Medulla oblongata (tissue), 1 donor: Measurements from ENCODE around the gene CHST15.

Source experiments
- DNase-seq: peaks from one replicate; pipeline ENCODE4 v3.0.0-alpha.2; 2015; ENCODE audit errors: extremely low spot score

CHST15 gene

GRCh38 chr10:124011464-124011863 is 81.9 kb downstream of the CHST15 start:
- no peak for DNase-seq

GRCh38 chr10:124010563-124011131 is 82.8 kb downstream of the CHST15 start:
- no peak for DNase-seq

GRCh38 chr10:124010024-124010423 is 83.4 kb downstream of the CHST15 start:
- DNase-seq = no peak

- DNase-seq = no peak
Observed at GRCh38 chr10:124009231-124010015, 84.0 kb downstream of the CHST15 start.

- no peak for DNase-seq
Observed at GRCh38 chr10:124008681-124009080, 84.7 kb downstream of the CHST15 start.

GRCh38 chr10:124008187-124008586 is 85.2 kb downstream of the CHST15 start:
- no peak for DNase-seq

GRCh38 chr10:124007773-124008145 is 85.6 kb downstream of the CHST15 start:
- DNase-seq = no peak

- no peak for DNase-seq
Observed at GRCh38 chr10:124007102-124007772, 86.2 kb downstream of the CHST15 start.

- DNase-seq = no peak
Observed at GRCh38 chr10:124006526-124006925, 86.9 kb downstream of the CHST15 start.

GRCh38 chr10:124005991-124006392 is 87.4 kb downstream of the CHST15 start:
- DNase-seq = no peak

GRCh38 chr10:124005091-124005490 is 88.3 kb downstream of the CHST15 start:
- no peak for DNase-seq

- no peak for DNase-seq
Observed at GRCh38 chr10:124004663-124005004, 88.8 kb downstream of the CHST15 start.

GRCh38 chr10:124003871-124004662 is 89.3 kb downstream of the CHST15 start:
- DNase-seq = no peak

GRCh38 chr10:124003481-124003870 is 89.9 kb downstream of the CHST15 start:
- no peak for DNase-seq

- no peak for DNase-seq
Observed at GRCh38 chr10:124003070-124003419, 90.4 kb downstream of the CHST15 start.

- DNase-seq = no peak
Observed at GRCh38 chr10:124002391-124003069, 90.9 kb downstream of the CHST15 start.

GRCh38 chr10:124001391-124002148 is 91.8 kb downstream of the CHST15 start:
- DNase-seq = no peak

GRCh38 chr10:124000792-124001201 is 92.6 kb downstream of the CHST15 start:
- no peak for DNase-seq

GRCh38 chr10:123999956-124000615 is 93.3 kb downstream of the CHST15 start:
- no peak for DNase-seq

- DNase-seq = no peak
Observed at GRCh38 chr10:123999261-123999660, 94.1 kb downstream of the CHST15 start.
